Astrocyte of the hippocampus (primary cell): ENCODE results near the gene MIGA2.

ENCODE experiments used
- DNase-seq: peaks from one replicate; pipeline ENCODE4 v3.0.0; 2011; ENCODE audit warnings: low read depth, low spot score

Gene MIGA2

DNA sequence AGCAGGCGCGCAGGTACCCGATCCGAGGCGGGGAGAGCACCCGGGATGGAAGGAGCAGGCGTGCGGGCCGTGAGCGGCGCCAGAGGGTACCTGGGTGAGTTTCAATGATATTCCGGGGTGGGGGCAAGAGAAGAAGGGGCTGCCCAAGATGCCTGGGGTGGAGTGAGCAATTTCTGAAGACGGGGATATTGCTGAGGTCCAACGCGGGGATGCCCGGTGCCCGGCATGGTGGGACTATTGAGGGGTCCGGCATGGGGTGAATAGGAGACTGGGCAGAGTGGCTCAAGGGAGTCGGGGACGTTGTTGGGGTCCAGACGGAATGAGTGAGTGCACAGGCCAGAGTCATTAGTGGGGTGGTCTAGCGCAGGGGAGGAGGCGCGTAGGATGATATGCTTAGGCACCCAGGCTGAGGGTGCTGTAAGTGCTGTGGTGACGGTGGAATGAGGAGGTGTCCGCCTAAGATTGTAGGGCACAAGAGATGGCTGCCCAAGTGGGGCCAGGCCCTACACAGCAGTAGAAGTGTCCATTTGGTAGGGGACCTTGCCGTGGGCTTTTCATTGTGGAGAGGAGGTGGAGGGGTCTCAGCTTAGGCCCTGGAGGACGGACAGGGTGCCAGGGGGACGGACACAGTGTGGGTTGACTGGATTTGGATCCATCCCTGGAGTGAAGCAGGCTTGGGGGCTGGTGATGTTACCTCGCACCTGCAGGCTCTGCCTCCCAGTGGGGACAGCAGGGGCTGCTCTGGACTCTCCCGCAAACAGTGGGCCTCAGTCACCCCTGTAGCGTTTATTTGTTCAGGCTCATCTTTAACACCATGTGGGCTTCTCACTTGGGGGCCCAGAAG is 719 bp downstream of the MIGA2 start:
- DNase-seq, result no peak

DNA sequence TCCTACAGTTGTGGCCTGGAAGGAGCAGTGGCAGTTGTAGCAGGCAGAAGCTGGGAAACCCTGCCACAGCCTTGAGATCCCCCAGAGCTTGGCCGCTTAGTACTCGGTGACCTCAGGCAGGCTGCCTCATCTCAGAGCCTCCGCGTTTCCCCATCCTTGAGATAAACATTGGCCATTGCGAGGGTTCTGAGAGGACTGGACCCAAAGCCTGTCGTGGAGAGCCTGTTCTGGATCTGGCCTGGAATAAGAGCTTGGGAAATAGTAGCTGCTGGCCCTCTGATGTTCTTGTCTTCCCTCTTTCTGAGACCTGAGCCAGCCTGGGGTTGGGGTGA is 1.3 kb downstream of the MIGA2 start:
- no peak for DNase-seq

DNA sequence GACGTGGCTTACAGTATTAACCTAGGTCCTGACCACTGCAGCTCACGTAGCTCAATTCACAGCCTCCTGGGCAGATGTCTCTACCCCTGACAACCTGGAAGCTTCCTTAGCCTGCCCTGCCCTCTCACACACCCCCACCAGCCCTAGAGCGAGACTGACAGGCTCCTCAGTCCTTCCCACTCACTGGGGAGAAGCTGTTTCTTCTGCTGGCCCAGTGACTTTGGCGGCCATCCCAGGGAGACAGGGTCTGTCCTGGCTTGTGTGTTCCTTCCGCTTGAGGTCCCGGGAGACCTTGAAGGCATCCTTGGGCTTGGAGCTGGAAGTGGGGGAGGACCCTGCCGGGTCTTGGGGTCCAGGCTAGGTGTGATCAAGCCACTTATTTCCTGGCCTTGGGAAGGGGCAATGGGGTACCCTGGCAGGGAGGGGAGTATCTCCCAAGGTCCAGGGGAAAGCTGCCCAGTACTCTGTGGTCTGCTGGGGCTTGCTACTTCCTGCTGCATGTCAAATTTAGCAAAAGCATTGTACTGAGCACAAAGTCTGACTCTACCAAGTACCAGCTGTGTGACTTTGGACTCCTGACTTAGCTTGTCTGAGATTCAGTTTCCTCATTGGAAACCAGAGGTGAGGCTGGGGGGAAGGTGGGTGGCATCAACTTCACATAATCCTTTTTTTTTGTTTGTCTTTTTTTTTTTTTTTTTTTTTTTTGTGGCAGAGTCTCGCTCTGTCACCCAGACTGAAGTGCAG is 1.9 kb downstream of the MIGA2 start:
- no peak for DNase-seq

DNA sequence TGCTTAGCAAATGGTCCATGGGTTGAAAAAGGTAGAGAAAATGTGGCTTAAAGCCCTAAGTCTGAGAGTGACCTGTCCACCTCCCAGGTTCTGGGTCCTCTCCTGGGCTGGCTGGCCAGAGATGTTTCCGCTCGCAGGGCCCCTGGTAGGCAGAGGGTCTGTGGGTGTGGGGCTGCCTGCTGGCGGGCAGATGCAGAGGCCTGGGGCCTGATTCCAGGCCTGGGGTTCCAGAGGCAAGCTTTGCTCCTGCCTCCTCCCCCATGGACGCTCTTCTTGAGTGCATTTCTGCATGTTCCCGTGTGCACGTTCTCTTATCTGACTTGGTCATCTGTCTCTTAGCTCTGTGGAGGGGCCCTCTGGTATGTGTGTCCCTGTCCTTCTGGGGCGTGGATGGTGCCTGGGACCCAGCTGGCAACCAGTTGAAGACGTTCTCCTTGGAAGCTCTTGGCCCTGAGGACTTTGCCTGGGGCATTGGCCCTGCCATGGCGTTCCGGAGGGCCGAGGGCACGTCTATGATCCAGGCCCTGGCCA is 3.8 kb downstream of the MIGA2 start:
- DNase-seq, result no peak

DNA sequence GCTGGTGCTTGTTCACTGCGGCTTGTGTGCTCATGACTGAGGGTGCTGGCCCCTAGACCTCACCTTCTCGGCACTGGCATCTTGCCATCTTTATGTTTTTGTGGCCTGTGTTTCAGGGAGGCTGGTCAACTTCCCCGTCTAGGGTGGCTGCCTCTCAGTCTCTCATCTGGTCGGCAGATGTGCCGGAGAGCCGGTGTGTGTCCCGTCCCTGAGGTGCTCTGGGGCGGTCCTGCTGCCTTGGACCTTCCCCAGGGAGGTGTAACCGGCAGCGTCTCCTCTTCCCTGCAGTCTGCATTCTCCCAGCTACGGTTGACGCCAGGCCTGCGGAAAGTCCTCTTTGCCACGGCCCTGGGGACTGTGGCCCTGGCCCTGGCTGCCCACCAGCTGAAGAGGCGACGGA is 5.6 kb downstream of the MIGA2 start:
- no peak for DNase-seq

DNA sequence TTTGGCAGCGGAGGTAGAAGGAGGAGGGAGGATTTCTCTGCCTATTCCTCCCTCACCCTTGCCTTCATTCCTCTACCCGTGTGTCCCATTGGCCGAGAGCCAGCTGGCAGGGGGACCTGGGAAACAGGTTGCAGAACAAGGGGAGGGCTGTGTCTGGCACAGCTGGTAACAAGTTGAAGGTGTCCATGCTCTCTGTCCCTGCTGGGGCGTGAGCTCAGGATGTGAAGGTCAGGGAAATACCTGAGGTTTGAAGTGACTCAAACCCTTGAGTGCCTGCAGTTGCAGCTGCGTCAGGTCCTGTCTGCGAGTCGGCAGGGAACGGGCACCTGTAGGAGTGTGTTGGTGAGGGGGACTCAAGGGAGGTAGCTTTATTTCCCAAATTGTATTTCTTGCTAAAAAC is 16.2 kb downstream of the MIGA2 start:
- DNase-seq, result peak; percentile 28

DNA sequence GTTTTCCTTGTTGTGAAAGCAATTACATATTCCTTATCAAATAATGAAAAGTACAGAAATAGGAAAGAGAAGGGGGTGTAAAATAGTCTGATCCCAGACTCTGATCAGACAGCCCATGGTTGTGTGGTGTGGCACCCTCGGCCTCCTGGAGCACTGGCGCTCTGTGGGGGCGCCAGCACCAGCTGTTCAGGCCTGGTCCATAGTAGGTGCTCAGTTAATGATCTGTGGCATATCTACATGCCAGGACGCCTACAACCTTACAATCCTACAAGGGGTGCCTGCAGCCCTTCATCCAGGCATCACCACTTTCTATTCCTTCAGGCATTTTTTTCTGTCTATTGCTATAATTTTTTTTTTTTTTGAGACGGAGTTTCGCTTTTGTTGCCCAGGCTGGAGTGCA is 16.6 kb downstream of the MIGA2 start:
- DNase-seq, result no peak

DNA sequence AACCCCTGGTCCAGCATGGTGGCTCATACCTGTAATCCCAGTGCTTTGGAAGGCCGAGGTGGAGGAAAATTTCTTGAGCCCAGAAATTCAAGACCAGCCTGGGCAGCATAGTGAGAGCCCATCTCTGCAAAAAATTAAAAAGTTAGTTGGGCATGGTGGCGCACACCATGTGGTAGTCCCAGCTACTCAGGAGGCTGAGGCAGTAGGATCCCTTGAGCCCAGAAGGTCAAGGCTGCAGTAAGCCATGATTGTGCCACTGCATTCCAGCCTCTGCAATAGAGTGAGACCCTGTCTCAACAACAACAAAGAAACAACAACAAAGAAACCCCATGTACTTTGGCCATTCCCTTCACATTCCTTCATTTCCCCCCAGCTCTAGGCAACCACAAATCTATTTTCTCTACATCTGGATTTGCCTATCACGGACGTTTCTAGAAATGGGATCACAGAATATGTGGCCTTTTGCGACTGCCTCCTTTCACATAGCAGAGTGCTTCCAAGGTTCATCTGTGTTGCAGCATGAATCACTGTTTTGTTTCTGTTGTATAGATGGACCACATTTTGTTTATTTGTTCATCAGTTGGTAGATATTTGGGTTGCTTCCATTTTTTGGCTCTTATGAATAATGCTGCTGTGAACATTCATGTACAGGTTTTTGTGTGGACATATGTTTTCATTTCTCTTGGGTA is 17.9 kb downstream of the MIGA2 start:
- no peak for DNase-seq

DNA sequence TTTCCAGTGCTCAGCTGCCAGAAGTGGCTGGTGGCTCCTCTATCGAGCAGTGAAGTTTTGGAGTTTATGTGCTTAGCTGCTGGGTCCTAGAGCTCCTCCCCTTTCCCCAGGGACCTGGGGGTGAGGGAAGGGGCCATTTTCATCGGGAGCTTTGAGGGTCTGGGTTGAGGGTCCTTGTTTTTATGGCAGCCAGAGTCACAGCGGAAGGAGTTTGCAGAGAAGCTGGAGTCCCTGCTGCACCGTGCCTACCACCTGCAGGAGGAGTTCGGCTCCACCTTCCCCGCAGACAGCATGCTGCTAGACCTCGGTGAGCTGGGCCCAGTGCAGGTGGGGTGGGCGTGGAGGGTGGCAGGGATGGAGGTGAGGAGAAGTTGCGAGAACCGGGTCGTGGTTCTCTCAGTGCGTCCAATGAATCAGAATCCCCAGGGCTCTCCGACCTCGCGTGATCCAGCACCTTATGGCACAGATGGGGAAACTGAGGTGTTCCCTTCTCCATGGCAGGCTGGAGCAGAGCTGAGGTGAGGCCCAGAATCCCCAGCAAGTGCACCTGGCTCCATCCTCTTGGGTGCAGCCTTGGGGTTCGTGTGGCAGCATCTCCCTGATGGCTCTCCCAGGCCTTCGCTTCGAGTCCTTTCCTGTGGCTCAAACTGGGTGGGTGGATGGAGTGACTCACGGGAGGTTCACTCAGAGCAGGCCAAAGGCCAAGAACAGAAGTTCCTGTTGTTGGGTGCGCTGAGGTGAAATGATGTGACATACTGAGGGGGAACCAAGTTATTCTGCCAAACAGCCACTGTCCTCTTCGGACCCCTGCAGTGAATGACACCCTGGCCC is 22.8 kb downstream of the MIGA2 start:
- DNase-seq, result peak; percentile 18

DNA sequence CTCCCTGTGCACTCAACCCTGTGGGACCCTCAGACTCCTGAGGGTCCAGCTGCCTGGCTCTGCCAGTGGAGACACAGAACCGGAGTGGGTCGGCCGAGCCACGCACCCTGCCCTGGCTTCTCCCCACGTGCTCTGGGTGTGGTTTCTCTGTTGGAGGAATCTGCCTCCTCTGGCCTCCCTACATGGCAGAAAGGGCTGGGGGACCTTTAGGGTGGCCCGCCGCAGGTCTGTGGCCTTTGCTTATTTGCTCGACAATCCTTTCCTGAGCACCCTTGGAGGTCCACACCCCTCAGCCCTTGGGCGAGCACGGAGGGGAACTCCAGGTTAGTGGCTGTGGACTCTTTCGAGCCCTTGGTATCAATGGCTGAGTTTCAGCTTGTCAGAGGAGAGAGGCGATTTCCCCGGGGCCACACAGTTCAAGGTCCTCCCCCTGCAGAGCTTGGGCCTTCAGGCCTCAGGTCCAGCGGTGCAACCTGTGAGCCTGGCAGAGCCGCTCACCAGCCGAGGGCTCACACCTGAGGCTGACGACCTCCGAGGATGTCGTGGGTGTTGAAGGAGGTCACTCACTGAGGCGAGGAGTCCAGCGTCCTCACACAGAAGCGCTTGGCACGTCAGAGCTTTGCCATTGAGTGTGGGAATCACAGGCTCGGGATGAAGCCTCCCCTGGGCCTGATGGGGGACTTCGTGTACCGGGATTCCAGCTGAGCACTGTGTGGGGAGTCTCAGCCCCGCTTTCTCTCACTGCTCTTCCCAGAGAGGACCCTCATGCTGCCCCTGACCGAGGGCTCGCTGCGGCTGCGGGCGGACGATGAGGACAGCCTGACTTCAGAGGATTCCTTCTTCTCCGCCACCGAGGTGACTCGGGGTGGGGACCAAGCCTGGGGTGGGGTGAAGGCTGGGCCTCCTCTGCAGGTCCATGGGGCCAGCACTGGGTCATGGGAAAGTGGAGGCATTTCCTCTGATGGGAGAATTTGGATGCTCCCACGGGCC is 23.7 kb downstream of the MIGA2 start:
- no peak for DNase-seq

DNA sequence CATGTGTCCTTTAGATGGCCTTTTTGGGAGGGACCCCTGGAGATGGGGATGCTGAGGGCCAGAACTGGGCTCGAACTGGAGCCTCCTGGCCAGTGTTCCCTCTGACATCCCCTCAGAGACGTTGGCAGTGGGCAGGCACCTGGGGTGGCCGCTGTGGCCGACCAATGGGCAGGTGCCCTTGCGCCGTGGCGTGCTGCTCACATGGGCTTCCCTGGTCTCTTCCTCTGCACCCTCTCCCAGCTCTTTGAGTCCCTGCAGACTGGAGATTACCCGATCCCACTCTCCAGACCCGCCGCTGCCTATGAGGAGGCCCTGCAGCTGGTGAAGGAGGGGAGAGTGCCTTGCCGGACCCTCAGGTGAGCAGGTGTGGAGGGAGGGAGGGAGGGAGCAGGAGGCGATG is 24.6 kb downstream of the MIGA2 start:
- DNase-seq, result no peak

DNA sequence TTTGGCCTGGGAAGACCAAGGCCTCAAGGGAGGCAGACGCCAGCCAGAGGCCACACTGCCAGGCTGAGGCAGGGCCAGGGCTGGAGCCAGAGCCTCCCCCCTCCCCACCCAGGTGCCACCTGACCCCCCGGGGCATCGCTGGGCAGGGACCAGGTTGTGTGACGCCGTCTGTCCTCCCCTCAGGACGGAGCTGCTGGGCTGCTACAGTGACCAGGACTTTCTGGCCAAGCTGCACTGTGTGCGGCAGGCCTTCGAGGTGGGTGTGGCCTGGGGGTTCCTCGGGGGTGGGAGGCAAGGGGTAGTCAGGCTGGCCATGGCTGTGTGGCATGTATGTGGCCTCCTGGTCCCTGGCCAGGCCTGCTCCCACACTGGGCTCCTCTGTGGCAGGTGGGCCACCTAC is 26.6 kb downstream of the MIGA2 start:
- DNase-seq, result no peak

DNA sequence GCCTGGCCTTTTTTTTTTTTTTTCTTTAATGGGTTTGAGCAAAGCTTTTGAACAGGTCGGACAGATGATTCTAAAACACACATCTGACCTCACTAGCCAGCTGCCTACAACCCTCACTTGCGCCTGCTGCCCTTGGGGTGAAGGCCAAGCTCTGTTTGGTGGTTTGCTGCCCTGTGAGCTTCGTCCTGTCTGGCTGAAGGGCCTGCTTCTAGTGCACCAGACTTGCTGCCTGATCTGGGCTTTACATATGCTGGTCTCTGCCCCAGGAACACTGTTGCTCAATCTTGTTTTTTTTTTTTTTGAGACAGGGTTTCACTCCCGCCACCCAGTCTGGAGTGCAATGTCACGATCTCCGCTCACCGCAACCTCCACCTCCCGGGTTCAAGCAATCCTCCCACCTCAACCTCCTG is 28.1 kb downstream of the MIGA2 start:
- DNase-seq, result no peak

DNA sequence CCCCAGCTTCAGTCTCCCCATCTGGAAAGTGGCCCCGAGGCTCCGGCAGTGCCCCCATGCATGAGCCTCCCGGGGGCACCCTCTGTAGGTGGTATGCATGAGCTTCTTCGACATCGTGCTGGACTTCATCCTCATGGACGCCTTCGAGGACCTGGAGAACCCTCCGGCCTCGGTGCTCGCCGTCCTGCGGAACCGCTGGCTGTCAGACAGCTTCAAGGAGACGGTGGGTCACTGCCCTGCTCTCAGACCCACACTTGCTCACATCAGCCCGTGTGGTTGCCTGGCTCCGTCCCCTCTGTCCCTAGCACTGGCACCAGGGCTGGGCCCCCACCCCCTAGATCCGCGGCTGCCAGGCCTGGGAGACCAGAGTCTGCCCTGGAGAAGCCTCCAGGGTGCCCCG is 31.7 kb downstream of the MIGA2 start:
- DNase-seq, result no peak

DNA sequence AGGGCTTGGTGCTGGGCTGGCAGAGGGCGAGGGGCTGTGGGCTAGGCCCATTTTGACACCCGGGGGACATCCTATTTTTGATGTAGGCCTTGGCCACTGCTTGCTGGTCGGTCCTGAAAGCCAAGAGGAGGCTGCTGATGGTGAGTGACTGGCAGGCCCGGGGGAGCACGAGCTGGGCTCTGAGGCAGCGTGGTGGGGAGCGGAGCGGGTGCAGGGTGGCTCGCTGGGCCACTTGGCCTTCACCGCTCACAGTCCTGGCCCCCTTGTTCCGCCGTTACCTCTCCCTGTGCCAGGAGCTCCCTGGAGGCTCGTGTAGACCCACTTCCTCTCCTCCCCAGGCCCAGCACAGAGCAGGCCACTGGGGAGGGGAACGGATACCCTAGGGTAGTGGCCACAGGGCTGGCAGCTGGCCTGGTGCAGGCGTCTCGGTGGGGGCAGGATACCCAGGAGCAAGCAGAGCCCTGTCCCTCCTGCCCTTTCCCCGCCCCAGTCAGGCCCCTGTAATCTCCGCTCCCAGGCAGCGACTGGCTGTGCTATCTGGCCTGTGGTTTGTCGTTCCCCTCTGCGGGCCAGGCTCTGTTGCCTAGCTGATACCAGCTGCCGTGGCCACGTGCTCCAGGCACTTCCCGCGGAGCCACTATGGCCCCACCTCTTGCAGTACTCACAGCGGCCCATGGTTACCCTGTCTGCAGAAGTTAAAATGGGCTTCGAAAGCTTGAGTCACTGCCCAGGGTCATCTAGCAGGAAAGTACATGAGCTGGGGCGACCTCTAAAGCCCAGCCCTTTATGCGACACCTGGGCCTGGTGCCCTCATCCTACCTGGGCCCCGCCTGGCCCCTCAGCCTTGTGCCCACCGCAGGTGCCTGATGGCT is 32.8 kb downstream of the MIGA2 start:
- DNase-seq, result peak; percentile 24

DNA sequence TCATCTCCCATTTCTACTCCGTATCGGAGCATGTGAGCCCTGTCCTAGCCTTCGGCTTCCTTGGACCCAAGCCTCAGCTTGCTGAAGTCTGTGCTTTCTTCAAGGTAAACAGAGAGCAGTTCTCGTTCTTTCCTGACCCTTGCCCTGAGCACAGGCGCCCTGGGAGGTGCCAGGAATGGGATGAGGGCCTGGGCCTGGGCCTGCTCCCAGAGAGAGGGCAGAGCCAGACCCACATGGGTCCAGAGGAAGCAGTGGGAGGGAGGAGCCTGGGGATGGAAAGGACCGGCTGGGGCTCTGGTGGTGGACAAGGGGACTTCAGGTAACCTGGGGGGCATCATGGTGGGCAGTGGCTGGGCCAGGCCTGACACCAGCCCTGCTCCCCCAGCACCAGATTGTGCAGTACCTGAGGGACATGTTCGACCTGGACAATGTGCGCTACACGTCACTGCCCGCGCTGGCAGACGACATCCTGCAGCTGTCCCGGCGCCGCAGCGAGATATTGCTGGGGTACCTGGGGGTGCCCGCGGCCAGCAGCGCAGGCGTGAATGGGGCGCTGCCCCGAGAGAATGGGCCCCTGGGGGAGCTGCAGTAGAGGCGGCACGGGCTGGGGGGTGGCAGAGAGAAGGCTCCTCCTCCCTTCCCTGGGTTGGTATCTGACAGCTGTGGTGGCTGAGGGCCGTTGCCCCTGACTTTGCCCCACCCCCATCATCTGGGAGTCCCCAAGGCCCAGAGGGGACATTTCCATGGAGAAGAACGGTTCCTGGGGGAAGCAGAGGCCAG is 33.6 kb downstream of the MIGA2 start:
- no peak for DNase-seq

DNA sequence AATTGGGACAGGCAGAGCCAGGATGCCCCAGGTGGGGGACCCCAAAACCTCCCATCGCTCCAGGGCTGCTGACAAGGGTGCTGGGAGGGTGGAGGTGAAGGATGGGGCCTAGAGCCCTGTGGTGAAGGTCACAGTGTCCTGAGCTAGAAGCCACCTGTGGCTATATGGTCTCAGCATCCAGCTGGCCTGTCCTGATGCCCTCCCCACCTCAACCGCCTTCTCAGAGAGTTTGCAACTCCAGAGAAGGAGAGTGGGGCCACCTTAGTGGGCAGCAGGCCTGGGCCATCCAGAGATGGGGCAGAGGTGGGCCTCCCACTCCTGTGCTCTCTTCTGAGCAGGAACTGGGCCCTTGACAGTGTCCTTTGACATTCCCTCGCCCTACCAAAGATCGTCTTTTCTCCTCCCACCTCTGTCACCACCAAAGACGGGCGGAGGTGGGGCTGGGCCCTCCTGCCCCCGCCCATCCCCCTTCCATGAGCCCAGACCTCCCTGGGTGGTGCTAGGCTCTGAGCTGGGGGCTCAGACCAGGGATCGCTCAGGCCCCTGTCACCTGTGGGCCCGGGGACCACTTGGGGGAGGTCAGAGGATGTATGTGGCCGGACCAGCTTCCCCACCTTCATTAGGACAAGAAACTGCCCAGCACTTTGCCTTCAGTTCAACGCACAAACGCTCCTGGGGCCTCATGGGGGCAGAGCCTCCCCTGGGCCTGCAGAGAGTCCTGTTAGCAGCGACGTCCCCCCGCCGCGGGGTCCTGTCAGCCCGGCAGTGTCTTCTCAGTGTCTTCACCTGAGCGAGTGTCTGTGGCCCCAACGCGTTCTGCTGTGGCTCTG is 34.5 kb downstream of the MIGA2 start:
- no peak for DNase-seq
